Neural cell (in vitro differentiated cells): ENCODE data around the gene EN1. TPM values are rescaled to one million over a fixed set of nuclear protein-coding genes. Genes with fewer than 3 reads are reported as not detected.
A peak's percentile ranks its signal among the peaks of the same experiment; 100 is the strongest.

Experiments used
- H2AFZ ChIP-seq: fragments of 200-600, 300-800 bp; sonication (generic), shearing (Covaris generic); 2 replicates; pipeline ENCODE4 v1.6.0; 2014; ENCODE audit warnings: low read depth, mild to moderate bottlenecking, antibody characterized with exemption, low read length, moderate library complexity
- H3F3A ChIP-seq: fragments of 200-600 bp; shearing (Covaris generic); 2 replicates; pipeline ENCODE4 v1.6.1; 2016; ENCODE audit warnings: mild to moderate bottlenecking, moderate library complexity, mixed read lengths, antibody characterized with exemption, low read length; ENCODE audit not compliant: insufficient read depth, poor library complexity, severe bottlenecking
- H3K27ac ChIP-seq: fragments of 200-600, 300-800 bp; sonication (generic), shearing (Covaris generic); 2 replicates; pipeline ENCODE4 v1.5.1; 2014; ENCODE audit warnings: mild to moderate bottlenecking, low read length, moderate library complexity
- H3K27me3 ChIP-seq: fragments of 300-800, 200-600 bp; sonication (generic), shearing (Covaris generic); 2 replicates; pipeline ENCODE4 v1.6.0; 2014; ENCODE audit warnings: mild to moderate bottlenecking, low read depth, low read length, moderate library complexity; ENCODE audit not compliant: insufficient read depth
- H3K36me3 ChIP-seq: fragments of 300-800, 200-600 bp; sonication (generic), shearing (Covaris generic); 2 replicates; pipeline ENCODE4 v1.5.1; 2014; ENCODE audit warnings: mild to moderate bottlenecking, antibody characterized with exemption, low read length, moderate library complexity; ENCODE audit not compliant: insufficient read depth
- H3K4me2 ChIP-seq: fragments of 300-800, 200-600 bp; sonication (generic), shearing (Covaris generic); 2 replicates; pipeline ENCODE4 v1.6.0; 2014; ENCODE audit warnings: mild to moderate bottlenecking, low read length
- H3K4me3 ChIP-seq: fragments of 300-800, 200-600 bp; sonication (generic), shearing (Covaris generic); 2 replicates; pipeline ENCODE4 v1.5.1; 2014; ENCODE audit warnings: mild to moderate bottlenecking, low read length, moderate library complexity
- H3K79me2 ChIP-seq: fragments of 200-600 bp; shearing (Covaris generic); replicated peaks from 2 replicates; pipeline ENCODE4 v1.6.0; 2014; ENCODE audit warnings: mild to moderate bottlenecking, low read length, moderate library complexity; ENCODE audit not compliant: insufficient read depth
- H3K9ac ChIP-seq: fragments of 300-800, 200-600 bp; sonication (generic), shearing (Covaris generic); 2 replicates; pipeline ENCODE4 v1.6.1; 2016; ENCODE audit warnings: mild to moderate bottlenecking, low read length, mixed read lengths
- H3K9me2 ChIP-seq: fragments of 200-600 bp; shearing (Covaris generic); 2 replicates; pipeline ENCODE4 v1.6.1; 2016; ENCODE audit warnings: mild to moderate bottlenecking, low read length, mixed read lengths; ENCODE audit not compliant: insufficient read depth
- H3K9me3 ChIP-seq: fragments of 200-600, 300-800 bp; sonication (generic), shearing (Covaris generic); 2 replicates; pipeline ENCODE4 v1.6.1; 2016; ENCODE audit warnings: mild to moderate bottlenecking, mixed run types, low read length, moderate library complexity, mixed read lengths
- H4K20me1 ChIP-seq: fragments of 200-600 bp; shearing (Covaris generic); 2 replicates; pipeline ENCODE4 v1.6.1; 2016; ENCODE audit warnings: mild to moderate bottlenecking, mixed run types; ENCODE audit not compliant: insufficient read depth
- CTCF ChIP-seq: fragments of 450-650 bp; IDR thresholded peaks from 2 replicates; pipeline ENCODE4 v1.5.1; 2014; ENCODE audit warnings: antibody characterized with exemption, mild to moderate bottlenecking, moderate library complexity; ENCODE audit not compliant: poor library complexity, severe bottlenecking
- EP300 ChIP-seq: fragments of 450-650 bp; conservative IDR thresholded peaks from 2 replicates; pipeline ENCODE4 v1.6.1; 2014; ENCODE audit warnings: antibody characterized with exemption, mild to moderate bottlenecking, moderate library complexity; ENCODE audit not compliant: poor library complexity, severe bottlenecking
- EZH2 ChIP-seq: fragments of 200-600, 300-800 bp; shearing (Covaris generic), sonication (generic); IDR thresholded peaks from 2 replicates; pipeline ENCODE4 v1.6.1; 2014; ENCODE audit warnings: antibody characterized with exemption, low read length, borderline replicate concordance, mild to moderate bottlenecking; ENCODE audit not compliant: insufficient read depth, poor library complexity, severe bottlenecking
- MXI1 ChIP-seq: fragments of 450-650 bp; conservative IDR thresholded peaks from 2 replicates; pipeline ENCODE4 v1.6.1; 2014; ENCODE audit warnings: antibody characterized with exemption, mild to moderate bottlenecking; ENCODE audit not compliant: poor library complexity, severe bottlenecking
- POLR2AphosphoS5 ChIP-seq: IDR thresholded peaks from 2 replicates; pipeline ENCODE4 v1.6.1; 2012
- RAD21 ChIP-seq: fragments of 450-650 bp; conservative IDR thresholded peaks from 2 replicates; pipeline ENCODE4 v1.6.1; 2014; ENCODE audit warnings: antibody characterized with exemption, mild to moderate bottlenecking, moderate library complexity
- SMC3 ChIP-seq: fragments of 450-650 bp; conservative IDR thresholded peaks from 2 replicates; pipeline ENCODE4 v1.6.1; 2014; ENCODE audit warnings: antibody characterized with exemption, mild to moderate bottlenecking, moderate library complexity; ENCODE audit not compliant: poor library complexity
- TAF1 ChIP-seq: IDR thresholded peaks from 2 replicates; pipeline ENCODE4 v1.6.1; 2012; ENCODE audit warnings: low read depth
- polyA plus RNA-seq: library from polyadenylated mRNA; depleted of rRNA; stranded (reverse); fragments of >200 nt; gene quantifications from 2 replicates; pipeline ENCODE4 v1.2.3, GENCODE V29; 2014
- TF ChIP-seq, protein P1 (sequence below): IDR thresholded peaks from 2 replicates; pipeline ENCODE4 v1.6.1; 2012; ENCODE audit warnings: borderline replicate concordance

The EN1 gene
- polyA plus RNA-seq, 1 donor from 2014 or later, result not detected

DNA sequence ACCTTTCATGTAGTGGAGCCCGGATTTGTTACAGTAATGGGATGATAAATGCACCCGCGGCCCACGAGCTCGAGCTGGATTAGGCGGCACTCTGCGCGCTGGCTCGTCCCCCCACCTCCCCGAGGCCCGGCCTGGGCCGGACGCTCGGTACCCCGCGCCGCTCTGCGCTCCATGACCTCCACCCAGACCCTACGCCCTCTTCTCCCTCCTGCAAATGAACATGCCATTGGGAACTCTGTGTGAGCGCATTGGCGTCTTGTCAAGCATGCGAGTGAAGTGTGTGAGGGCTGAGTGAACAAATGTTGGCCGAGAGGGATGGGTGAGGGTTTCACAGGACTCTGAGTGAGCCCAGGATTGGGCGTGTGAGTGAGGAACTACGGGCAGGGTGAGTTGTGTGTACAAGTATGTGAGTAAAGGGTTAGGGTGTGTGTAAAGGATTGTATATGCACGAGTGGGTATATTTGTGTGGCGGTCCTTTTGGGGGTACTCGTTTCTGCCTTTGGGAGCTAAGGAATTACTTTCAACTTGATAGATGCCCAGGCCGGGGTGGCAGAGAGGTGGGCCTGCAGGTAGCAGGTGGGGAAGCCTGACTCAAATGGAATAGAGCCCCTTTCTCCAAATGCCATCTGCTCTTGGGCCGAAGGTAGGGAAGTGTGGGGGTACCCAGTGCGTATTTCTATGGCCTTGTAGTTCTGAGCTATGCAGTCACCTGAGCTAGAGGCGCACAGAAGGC lies 2.9 kb upstream of the EN1 start:
- H3K4me2 ChIP-seq, result no peak overlapping the region
- H3K27me3 ChIP-seq, result peaks cover 97% of the 10 kb centered on the region
- H2AFZ ChIP-seq, result no peak overlapping the region
- H3F3A ChIP-seq, result no peaks in the 10 kb centered on the region
- TF ChIP-seq POLR2AphosphoS5 (no peak), EP300 (no peak), MXI1 (no peak), EZH2 (peak; percentile 90), TAF1 (no peak)
- TF ChIP-seq, protein P1, sequence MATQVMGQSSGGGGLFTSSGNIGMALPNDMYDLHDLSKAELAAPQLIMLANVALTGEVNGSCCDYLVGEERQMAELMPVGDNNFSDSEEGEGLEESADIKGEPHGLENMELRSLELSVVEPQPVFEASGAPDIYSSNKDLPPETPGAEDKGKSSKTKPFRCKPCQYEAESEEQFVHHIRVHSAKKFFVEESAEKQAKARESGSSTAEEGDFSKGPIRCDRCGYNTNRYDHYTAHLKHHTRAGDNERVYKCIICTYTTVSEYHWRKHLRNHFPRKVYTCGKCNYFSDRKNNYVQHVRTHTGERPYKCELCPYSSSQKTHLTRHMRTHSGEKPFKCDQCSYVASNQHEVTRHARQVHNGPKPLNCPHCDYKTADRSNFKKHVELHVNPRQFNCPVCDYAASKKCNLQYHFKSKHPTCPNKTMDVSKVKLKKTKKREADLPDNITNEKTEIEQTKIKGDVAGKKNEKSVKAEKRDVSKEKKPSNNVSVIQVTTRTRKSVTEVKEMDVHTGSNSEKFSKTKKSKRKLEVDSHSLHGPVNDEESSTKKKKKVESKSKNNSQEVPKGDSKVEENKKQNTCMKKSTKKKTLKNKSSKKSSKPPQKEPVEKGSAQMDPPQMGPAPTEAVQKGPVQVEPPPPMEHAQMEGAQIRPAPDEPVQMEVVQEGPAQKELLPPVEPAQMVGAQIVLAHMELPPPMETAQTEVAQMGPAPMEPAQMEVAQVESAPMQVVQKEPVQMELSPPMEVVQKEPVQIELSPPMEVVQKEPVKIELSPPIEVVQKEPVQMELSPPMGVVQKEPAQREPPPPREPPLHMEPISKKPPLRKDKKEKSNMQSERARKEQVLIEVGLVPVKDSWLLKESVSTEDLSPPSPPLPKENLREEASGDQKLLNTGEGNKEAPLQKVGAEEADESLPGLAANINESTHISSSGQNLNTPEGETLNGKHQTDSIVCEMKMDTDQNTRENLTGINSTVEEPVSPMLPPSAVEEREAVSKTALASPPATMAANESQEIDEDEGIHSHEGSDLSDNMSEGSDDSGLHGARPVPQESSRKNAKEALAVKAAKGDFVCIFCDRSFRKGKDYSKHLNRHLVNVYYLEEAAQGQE, result no peak
- H3K79me2 ChIP-seq, result no peaks in the 10 kb centered on the region
- H3K9me3 ChIP-seq, result no peaks in the 10 kb centered on the region
- no peaks in the 10 kb centered on the region for H3K9me2 ChIP-seq
- H3K27ac ChIP-seq, result no peak overlapping the region
- no peaks in the 10 kb centered on the region for H4K20me1 ChIP-seq
- H3K36me3 ChIP-seq, result no peaks in the 10 kb centered on the region
- H3K4me3 ChIP-seq, result no peak overlapping the region
- H3K9ac ChIP-seq, result no peak overlapping the region

DNA sequence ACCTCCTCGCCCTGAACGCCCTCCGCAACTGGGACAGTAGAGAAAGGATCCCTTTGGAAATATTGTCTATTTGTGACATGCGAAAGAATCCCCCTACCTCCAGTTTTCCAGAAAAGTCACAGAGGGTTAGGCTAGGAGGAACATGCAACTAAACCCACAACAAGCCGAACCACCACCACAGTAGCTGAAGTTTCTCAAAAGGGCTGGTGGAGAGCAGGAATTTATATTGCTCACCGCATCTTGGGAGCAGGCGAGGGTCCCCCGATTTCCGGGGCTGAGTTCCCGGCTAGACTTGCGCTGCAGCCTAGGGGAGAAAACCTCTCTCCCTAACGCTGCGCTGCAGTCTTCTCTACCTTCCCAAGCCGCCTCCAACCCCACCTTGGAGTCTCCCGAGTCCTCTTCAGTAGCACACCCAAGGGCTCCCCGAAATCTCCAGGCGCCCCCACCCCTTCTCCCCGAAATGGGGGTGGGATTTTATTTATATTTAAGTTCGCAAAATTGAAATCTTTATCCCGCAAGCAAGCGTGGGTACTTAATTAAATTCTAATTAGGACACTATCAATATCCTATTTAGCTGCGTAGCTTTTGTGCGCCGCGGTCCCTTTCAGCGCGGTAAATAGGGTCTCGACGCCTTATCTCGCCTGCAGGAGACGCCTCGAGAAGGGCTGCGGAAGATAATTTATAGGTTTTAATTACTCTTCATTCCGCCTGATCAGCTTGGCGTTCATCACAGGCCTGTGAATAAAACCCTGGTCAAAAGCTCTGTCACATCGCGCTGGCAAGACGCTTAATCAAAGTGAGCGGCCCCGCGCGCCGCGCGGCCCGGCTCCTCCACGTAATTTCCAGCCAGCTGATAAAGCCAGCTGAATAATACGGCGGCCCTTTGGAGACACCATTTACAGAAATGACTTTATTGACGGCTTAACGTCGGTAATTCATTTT lies 2.0 kb upstream of the EN1 start:
- Histone ChIP-seq H3K27ac (no peak overlapping the region), H3K9ac (no peak overlapping the region), H3K9me2 (no peaks in the 10 kb centered on the region), H3K79me2 (no peaks in the 10 kb centered on the region), H4K20me1 (no peaks in the 10 kb centered on the region), H3F3A (no peaks in the 10 kb centered on the region), H3K4me2 (no peak overlapping the region), H3K36me3 (no peaks in the 10 kb centered on the region), H3K27me3 (peaks cover 97% of the 10 kb centered on the region), H3K9me3 (no peaks in the 10 kb centered on the region), H2AFZ (no peak overlapping the region), H3K4me3 (no peak overlapping the region)
- TF ChIP-seq SMC3 (no peak), CTCF (no peak), EP300 (no peak), POLR2AphosphoS5 (no peak), RAD21 (no peak), MXI1 (no peak), TAF1 (no peak), EZH2 (no peak)
- TF ChIP-seq, protein P1, result no peak
